GM06990 (cell line): ENCODE results near the gene MORN5.

Experiments used
- DNase-seq: peaks from one replicate; pipeline ENCODE4 v3.0.0-alpha.2; 2011; ENCODE audit not compliant: insufficient read length; ENCODE audit errors: extremely low read depth
- H3K27me3 ChIP-seq: replicated peaks from 2 replicates; pipeline ENCODE4 v1.6.0; 2011; ENCODE audit warnings: low read length; ENCODE audit not compliant: control insufficient read depth, insufficient read depth
- H3K36me3 ChIP-seq: 2 replicates; pipeline ENCODE4 v1.5.1; 2011; ENCODE audit warnings: low read length; ENCODE audit not compliant: control insufficient read depth, insufficient read depth
- H3K4me3 ChIP-seq: replicated peaks from 2 replicates; pipeline ENCODE4 v1.5.1; 2011; ENCODE audit warnings: low read depth, mild to moderate bottlenecking, control low read depth, low read length
- TF ChIP-seq, protein P1 (sequence below): IDR thresholded peaks from 2 replicates; pipeline ENCODE4 v1.5.1; 2011; ENCODE audit warnings: low read length, control low read depth, mild to moderate bottlenecking, inconsistent platforms; ENCODE audit not compliant: insufficient read depth, poor library complexity, severe bottlenecking

MORN5 gene

GRCh38 chr9:122122903-122123632, 36.6 kb upstream of the MORN5 start:
- peak; percentile 50 for DNase-seq
- no peak overlapping the region for H3K4me3 ChIP-seq
- peaks cover 1% of the 10 kb centered on the region for H3K27me3 ChIP-seq
- no peaks in the 10 kb centered on the region for H3K36me3 ChIP-seq
- TF ChIP-seq, protein P1, sequence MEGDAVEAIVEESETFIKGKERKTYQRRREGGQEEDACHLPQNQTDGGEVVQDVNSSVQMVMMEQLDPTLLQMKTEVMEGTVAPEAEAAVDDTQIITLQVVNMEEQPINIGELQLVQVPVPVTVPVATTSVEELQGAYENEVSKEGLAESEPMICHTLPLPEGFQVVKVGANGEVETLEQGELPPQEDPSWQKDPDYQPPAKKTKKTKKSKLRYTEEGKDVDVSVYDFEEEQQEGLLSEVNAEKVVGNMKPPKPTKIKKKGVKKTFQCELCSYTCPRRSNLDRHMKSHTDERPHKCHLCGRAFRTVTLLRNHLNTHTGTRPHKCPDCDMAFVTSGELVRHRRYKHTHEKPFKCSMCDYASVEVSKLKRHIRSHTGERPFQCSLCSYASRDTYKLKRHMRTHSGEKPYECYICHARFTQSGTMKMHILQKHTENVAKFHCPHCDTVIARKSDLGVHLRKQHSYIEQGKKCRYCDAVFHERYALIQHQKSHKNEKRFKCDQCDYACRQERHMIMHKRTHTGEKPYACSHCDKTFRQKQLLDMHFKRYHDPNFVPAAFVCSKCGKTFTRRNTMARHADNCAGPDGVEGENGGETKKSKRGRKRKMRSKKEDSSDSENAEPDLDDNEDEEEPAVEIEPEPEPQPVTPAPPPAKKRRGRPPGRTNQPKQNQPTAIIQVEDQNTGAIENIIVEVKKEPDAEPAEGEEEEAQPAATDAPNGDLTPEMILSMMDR = peak; percentile 100

GRCh38 chr9:122124048-122124447, 35.7 kb upstream of the MORN5 start:
- Histone ChIP-seq H3K36me3 (no peaks in the 10 kb centered on the region), H3K4me3 (no peak overlapping the region), H3K27me3 (peaks cover 1% of the 10 kb centered on the region)
- TF ChIP-seq, protein P1 = no peak
- DNase-seq = no peak

GRCh38 chr9:122124528-122124927, 35.2 kb upstream of the MORN5 start:
- Histone ChIP-seq H3K4me3 (no peak overlapping the region), H3K27me3 (peaks cover 1% of the 10 kb centered on the region), H3K36me3 (no peaks in the 10 kb centered on the region)
- DNase-seq = no peak
- TF ChIP-seq, protein P1 = no peak

- DNase-seq = peak; percentile 64
- H3K4me3 ChIP-seq = no peak overlapping the region
- TF ChIP-seq, protein P1 = peak; percentile 93
Observed at GRCh38 chr9:122125158-122125508, 34.6 kb upstream of the MORN5 start.

GRCh38 chr9:122125509-122126330, 34.0 kb upstream of the MORN5 start:
- DNase-seq = no peak
- TF ChIP-seq, protein P1 = no peak
- Histone ChIP-seq H3K36me3 (no peaks in the 10 kb centered on the region), H3K4me3 (no peak overlapping the region), H3K27me3 (peaks cover 1% of the 10 kb centered on the region)

More at GRCh38 chr9:122125158-122125508, 34.6 kb upstream of the MORN5 start:
- Histone ChIP-seq H3K36me3 (no peaks in the 10 kb centered on the region), H3K27me3 (peaks cover 1% of the 10 kb centered on the region)
